Panc1 (cell line): ENCODE measurements around the gene PDE1A. TPM values are rescaled to one million over a fixed set of nuclear protein-coding genes. Genes with fewer than 3 reads are reported as not detected.

Experiments used
- ATAC-seq: fragments of 200-7000 bp; cut with Tn5 transposase; 2 replicates; pipeline ENCODE4 v1.9.1; 2020; ENCODE audit warnings: mild to moderate bottlenecking, moderate library complexity
- BruUV-seq: library from RNA; stranded (reverse); fragments of 400-500 nt; replicated peaks from 2 replicates; lab custom pipeline; 2021; lab: Mats Ljungman, UMichigan
- CTCF ChIA-PET: fragments of 300-600 bp; sonication (Branson Sonifier 250); formaldehyde crosslinking; loops from one replicate; lab custom pipeline; 2022; ENCODE audit warnings: antibody characterized with exemption; lab: Charles Lee
- POLR2A ChIA-PET: fragments of 300-600 bp; sonication (Branson Sonifier 250); formaldehyde crosslinking; loops from one replicate; lab custom pipeline; 2022; ENCODE audit warnings: antibody characterized with exemption; lab: Charles Lee
- DNase-seq: peaks from one replicate; pipeline ENCODE4 v3.0.0-alpha.2; 2010; ENCODE audit warnings: low read depth, low spot score
- H3K27ac ChIP-seq: 2 replicates; pipeline ENCODE4 v1.5.1; 2011; ENCODE audit warnings: mild to moderate bottlenecking, low read length, inconsistent platforms
- H3K27me3 ChIP-seq: fragments of 200-500 bp; sonication (Bioruptor generic); 2 replicates; pipeline ENCODE4 v1.6.0; 2014; ENCODE audit warnings: low read length, inconsistent platforms; ENCODE audit not compliant: control insufficient read depth, insufficient read depth
- H3K36me3 ChIP-seq: fragments of 200-500 bp; sonication (Bioruptor generic); 2 replicates; pipeline ENCODE4 v1.5.1; 2014; ENCODE audit warnings: inconsistent platforms, mild to moderate bottlenecking, low read length, moderate library complexity; ENCODE audit not compliant: control insufficient read depth, insufficient read depth
- H3K4me1 ChIP-seq: 2 replicates; pipeline ENCODE4 v1.5.1; 2011; ENCODE audit warnings: inconsistent platforms, mild to moderate bottlenecking, low read length, moderate library complexity; ENCODE audit not compliant: control insufficient read depth, insufficient read depth
- H3K4me3 ChIP-seq, 2 experiments: 2 replicates each; pipeline ENCODE4 v1.5.1; 2011 to 2012; ENCODE audit warnings: low read depth in 2 of 2, low read length in 2 of 2, mild to moderate bottlenecking in 2 of 2, inconsistent platforms in 1 of 2, moderate library complexity in 1 of 2
- H3K9me3 ChIP-seq: fragments of 200-500 bp; sonication (Bioruptor generic); 2 replicates; pipeline ENCODE4 v1.5.1; 2014; ENCODE audit warnings: low read depth, mild to moderate bottlenecking, inconsistent platforms, low read length, moderate library complexity; ENCODE audit not compliant: control insufficient read depth, insufficient read depth
- POLR2AphosphoS5 ChIP-seq: IDR thresholded peaks from 2 replicates; pipeline ENCODE4 v1.6.1; 2012; ENCODE audit warnings: mild to moderate bottlenecking, low read depth, low read length, moderate library complexity
- SIN3A ChIP-seq: IDR thresholded peaks from 2 replicates; pipeline ENCODE4 v1.6.1; 2012; ENCODE audit warnings: low read depth, mild to moderate bottlenecking, low read length, moderate library complexity, borderline replicate concordance; ENCODE audit not compliant: insufficient read depth
- TCF7L2 ChIP-seq: IDR thresholded peaks from 2 replicates; pipeline ENCODE4 v1.6.1; 2011; ENCODE audit warnings: mild to moderate bottlenecking, low read depth, low read length, inconsistent platforms
- in situ Hi-C: cut with HindIII; loops from 2 replicates; pipeline ENCODE4 v1.10.0; 2016; ENCODE audit warnings: low sequenced_read_pairs, low pct_unique_long_range_greater_than_20kb
- intact Hi-C: fragments of 100-400 bp; cut with micrococcal nuclease; formaldehyde crosslinking; loops from one replicate; pipeline ENCODE4 v1.10.0; 2022; ENCODE audit not compliant: unreplicated experiment
- total RNA-seq: library from RNA; stranded (reverse); gene quantifications from one replicate; pipeline ENCODE4 v1.2.1, GENCODE V29; 2021; ENCODE audit not compliant: unreplicated experiment
- TF ChIP-seq, protein P1 (sequence below), 2 experiments: IDR thresholded peaks; 2 replicates each; pipeline ENCODE4 v1.6.1; 2011 to 2012; ENCODE audit warnings: low read depth in 2 of 2, control low read depth in 1 of 2, low read length in 1 of 2, mild to moderate bottlenecking in 1 of 2, moderate library complexity in 1 of 2; ENCODE audit not compliant: insufficient read depth in 1 of 2
- TF ChIP-seq, protein P2 (sequence below): fragments of 450-650 bp; IDR thresholded peaks from 2 replicates; pipeline ENCODE4 v1.5.1; 2017; ENCODE audit warnings: mild to moderate bottlenecking

The PDE1A gene
- total RNA-seq, 1 experiment from 2014 or later, result 0.08 TPM

DNA sequence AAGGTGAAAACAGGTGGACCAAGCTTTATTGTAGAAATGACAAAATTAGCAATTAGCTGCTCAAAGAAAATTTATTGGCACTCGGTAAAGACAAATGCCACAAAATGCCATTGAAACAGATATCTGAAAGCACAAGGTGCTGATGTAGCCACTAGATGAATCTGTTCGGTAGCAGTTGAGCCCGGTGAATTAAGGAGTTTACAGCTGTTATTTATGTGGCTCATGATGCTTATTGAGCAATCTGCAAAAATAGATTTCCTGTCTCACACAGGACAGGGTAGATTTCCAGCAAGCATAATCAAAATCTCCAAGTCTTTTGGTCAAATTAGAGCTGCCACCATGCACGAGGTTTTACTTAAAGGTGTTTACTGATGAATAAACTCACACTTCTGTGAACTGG lies 259.0 kb downstream of the PDE1A start:
- ChIA-PET POLR2A (no interaction called here), CTCF (no interaction called here)
- Histone ChIP-seq H3K4me3 (no peak overlapping the region), H3K27me3 (no peaks in the 10 kb centered on the region), H3K4me1 (no peaks in the 10 kb centered on the region), H3K36me3 (no peaks in the 10 kb centered on the region), H3K27ac (no peak overlapping the region), H3K9me3 (no peaks in the 10 kb centered on the region)
- TF ChIP-seq, protein P1, sequence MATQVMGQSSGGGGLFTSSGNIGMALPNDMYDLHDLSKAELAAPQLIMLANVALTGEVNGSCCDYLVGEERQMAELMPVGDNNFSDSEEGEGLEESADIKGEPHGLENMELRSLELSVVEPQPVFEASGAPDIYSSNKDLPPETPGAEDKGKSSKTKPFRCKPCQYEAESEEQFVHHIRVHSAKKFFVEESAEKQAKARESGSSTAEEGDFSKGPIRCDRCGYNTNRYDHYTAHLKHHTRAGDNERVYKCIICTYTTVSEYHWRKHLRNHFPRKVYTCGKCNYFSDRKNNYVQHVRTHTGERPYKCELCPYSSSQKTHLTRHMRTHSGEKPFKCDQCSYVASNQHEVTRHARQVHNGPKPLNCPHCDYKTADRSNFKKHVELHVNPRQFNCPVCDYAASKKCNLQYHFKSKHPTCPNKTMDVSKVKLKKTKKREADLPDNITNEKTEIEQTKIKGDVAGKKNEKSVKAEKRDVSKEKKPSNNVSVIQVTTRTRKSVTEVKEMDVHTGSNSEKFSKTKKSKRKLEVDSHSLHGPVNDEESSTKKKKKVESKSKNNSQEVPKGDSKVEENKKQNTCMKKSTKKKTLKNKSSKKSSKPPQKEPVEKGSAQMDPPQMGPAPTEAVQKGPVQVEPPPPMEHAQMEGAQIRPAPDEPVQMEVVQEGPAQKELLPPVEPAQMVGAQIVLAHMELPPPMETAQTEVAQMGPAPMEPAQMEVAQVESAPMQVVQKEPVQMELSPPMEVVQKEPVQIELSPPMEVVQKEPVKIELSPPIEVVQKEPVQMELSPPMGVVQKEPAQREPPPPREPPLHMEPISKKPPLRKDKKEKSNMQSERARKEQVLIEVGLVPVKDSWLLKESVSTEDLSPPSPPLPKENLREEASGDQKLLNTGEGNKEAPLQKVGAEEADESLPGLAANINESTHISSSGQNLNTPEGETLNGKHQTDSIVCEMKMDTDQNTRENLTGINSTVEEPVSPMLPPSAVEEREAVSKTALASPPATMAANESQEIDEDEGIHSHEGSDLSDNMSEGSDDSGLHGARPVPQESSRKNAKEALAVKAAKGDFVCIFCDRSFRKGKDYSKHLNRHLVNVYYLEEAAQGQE (IDR thresholded peaks at IDR 0.05; ENCODE audit: insufficient read depth in 1 of 2, low read depth in 2 of 2, low read length in 1 of 2), result no peak
- TF ChIP-seq, protein P2, sequence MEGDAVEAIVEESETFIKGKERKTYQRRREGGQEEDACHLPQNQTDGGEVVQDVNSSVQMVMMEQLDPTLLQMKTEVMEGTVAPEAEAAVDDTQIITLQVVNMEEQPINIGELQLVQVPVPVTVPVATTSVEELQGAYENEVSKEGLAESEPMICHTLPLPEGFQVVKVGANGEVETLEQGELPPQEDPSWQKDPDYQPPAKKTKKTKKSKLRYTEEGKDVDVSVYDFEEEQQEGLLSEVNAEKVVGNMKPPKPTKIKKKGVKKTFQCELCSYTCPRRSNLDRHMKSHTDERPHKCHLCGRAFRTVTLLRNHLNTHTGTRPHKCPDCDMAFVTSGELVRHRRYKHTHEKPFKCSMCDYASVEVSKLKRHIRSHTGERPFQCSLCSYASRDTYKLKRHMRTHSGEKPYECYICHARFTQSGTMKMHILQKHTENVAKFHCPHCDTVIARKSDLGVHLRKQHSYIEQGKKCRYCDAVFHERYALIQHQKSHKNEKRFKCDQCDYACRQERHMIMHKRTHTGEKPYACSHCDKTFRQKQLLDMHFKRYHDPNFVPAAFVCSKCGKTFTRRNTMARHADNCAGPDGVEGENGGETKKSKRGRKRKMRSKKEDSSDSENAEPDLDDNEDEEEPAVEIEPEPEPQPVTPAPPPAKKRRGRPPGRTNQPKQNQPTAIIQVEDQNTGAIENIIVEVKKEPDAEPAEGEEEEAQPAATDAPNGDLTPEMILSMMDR, result no peak
- TF ChIP-seq POLR2AphosphoS5 (no peak), TCF7L2 (no peak), SIN3A (no peak)
- ATAC-seq, result no peak
- BruUV-seq, result no TSS peak
- intact Hi-C loops, result no loop called here
- DNase-seq, result no peak
- in situ Hi-C loops, result no loop called here

DNA sequence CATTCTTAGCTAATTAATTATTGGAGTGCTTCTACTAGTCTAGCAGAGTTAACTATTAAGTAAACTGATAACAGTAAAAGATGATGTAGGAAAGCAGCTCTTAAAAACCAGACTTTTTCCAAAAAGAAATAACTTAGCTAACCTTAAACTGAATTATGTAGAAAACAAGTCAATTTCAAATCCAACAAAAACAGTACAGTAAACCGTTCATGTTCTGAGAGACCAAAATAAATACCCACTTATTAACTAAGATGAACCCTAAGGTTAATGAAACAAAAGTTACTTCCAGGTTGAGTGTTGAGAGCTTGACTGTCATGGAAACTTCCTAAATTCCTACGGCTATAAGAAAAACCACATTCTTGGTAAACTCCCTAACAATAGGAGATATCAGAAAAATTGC lies 260.0 kb downstream of the PDE1A start:
- POLR2A ChIA-PET, result no interaction called here
- H3K4me3 ChIP-seq, result no peak overlapping the region
- ATAC-seq, result no peak
- DNase-seq, result no peak
- H3K9me3 ChIP-seq, result no peaks in the 10 kb centered on the region
- no peaks in the 10 kb centered on the region for H3K4me1 ChIP-seq
- CTCF ChIA-PET, result no interaction called here
- no peaks in the 10 kb centered on the region for H3K36me3 ChIP-seq
- H3K27me3 ChIP-seq, result no peaks in the 10 kb centered on the region
- no TSS peak for BruUV-seq
- no peak for TF ChIP-seq SIN3A
- no peak for TF ChIP-seq POLR2AphosphoS5
- TF ChIP-seq, protein P2, result no peak
- TF ChIP-seq, protein P1 (IDR thresholded peaks at IDR 0.05; ENCODE audit: insufficient read depth in 1 of 2, low read depth in 2 of 2, low read length in 1 of 2), result no peak
- no peak for TF ChIP-seq TCF7L2
- intact Hi-C loops (no loop called here), in situ Hi-C loops (no loop called here)
- H3K27ac ChIP-seq, result no peak overlapping the region
